Spleen (tissue), 7 donors: ENCODE data around the gene GLRA3.

Experiments
- POLR2A ChIP-seq, 3 donors: fragments of 450-650 bp; IDR thresholded peaks; one replicate each; pipeline ENCODE4 v1.5.1; 2017; ENCODE audit warnings: antibody characterized with exemption in 3 of 3, mild to moderate bottlenecking in 1 of 3
- POLR2AphosphoS5 ChIP-seq, 3 donors: sonication (generic); formaldehyde crosslinking; IDR thresholded peaks; one replicate each; pipeline ENCODE4 v1.5.1; 2017; ENCODE audit warnings: antibody characterized with exemption in 3 of 3
- TF ChIP-seq, protein P1 (sequence below), 11 experiments: fragments of 200-600 bp in 7 of 11; fragments of 450-650 bp in 4 of 11; sonication (generic) in 4 of 11; IDR thresholded peaks in 8 of 11; conservative IDR thresholded peaks in 3 of 11; 1 replicate in 7 of 11; 2 replicates in 4 of 11; pipeline versions ENCODE4 v1.4.0 to v1.8.0; 2016 to 2021; ENCODE audit warnings: antibody characterized with exemption in 11 of 11, inconsistent platforms in 4 of 11, mild to moderate bottlenecking in 1 of 11
- donor health status: DM: no; HTN: no; CAD: no; lungs with moderate emphysema.
- donor health status: DM: no; HTN: no; CAD: no.
- donor health status: DM: no; HTN: no; CAD: no.

- TF ChIP-seq POLR2AphosphoS5 (IDR thresholded peaks at IDR 0.05) (no peak), POLR2A (IDR thresholded peaks at IDR 0.05) (no peak)
- TF ChIP-seq, protein P1, sequence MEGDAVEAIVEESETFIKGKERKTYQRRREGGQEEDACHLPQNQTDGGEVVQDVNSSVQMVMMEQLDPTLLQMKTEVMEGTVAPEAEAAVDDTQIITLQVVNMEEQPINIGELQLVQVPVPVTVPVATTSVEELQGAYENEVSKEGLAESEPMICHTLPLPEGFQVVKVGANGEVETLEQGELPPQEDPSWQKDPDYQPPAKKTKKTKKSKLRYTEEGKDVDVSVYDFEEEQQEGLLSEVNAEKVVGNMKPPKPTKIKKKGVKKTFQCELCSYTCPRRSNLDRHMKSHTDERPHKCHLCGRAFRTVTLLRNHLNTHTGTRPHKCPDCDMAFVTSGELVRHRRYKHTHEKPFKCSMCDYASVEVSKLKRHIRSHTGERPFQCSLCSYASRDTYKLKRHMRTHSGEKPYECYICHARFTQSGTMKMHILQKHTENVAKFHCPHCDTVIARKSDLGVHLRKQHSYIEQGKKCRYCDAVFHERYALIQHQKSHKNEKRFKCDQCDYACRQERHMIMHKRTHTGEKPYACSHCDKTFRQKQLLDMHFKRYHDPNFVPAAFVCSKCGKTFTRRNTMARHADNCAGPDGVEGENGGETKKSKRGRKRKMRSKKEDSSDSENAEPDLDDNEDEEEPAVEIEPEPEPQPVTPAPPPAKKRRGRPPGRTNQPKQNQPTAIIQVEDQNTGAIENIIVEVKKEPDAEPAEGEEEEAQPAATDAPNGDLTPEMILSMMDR (IDR thresholded peaks at IDR 0.05 in 8 of 11, conservative IDR thresholded peaks at IDR 0.05 in 3 of 11), result no peak
These were observed 41.3 kb upstream of the GLRA3 start for GRCh38 chr4:174870311-174870710.
